ENCODE measurements around the gene MRTFB.
A peak's percentile ranks its signal among the peaks of the same experiment; 100 is the strongest.

The MRTFB gene

GRCh38 chr16:14300705-14301168, 229.6 kb downstream of the MRTFB start:
- peak; percentile 32 for DNase-seq

- DNase-seq = no peak
Measured at GRCh38 chr16:14301169-14302030, 230.3 kb downstream of the MRTFB start.

GRCh38 chr16:14302031-14302398, 230.9 kb downstream of the MRTFB start:
- DNase-seq = no peak

GRCh38 chr16:14302399-14303181, 231.5 kb downstream of the MRTFB start:
- no peak for DNase-seq

- no peak for DNase-seq
Measured at GRCh38 chr16:14303182-14303618, 232.1 kb downstream of the MRTFB start.

- no peak for DNase-seq
Measured at GRCh38 chr16:14303639-14304394, 232.7 kb downstream of the MRTFB start.

GRCh38 chr16:14304891-14305460, 233.9 kb downstream of the MRTFB start:
- DNase-seq = no peak

- DNase-seq = no peak
Measured at GRCh38 chr16:14306485-14307058, 235.5 kb downstream of the MRTFB start.

- no peak for DNase-seq
Measured at GRCh38 chr16:14307059-14307526, 236.0 kb downstream of the MRTFB start.

GRCh38 chr16:14307527-14308367, 236.6 kb downstream of the MRTFB start:
- DNase-seq = no peak

GRCh38 chr16:14308368-14308723, 237.2 kb downstream of the MRTFB start:
- no peak for DNase-seq

- DNase-seq = no peak
Measured at GRCh38 chr16:14309001-14309886, 238.1 kb downstream of the MRTFB start.

- no peak for DNase-seq
Measured at GRCh38 chr16:14309906-14310305, 238.8 kb downstream of the MRTFB start.

GRCh38 chr16:14310519-14310991, 239.4 kb downstream of the MRTFB start:
- DNase-seq = no peak

GRCh38 chr16:14314116-14314515, 243.0 kb downstream of the MRTFB start:
- no peak for DNase-seq

GRCh38 chr16:14315683-14316320, 244.7 kb downstream of the MRTFB start:
- no peak for DNase-seq
